H1 (cell line): ENCODE results near the gene DHRS13. TPM values are rescaled to one million over a fixed set of nuclear protein-coding genes. Genes with fewer than 3 reads are reported as not detected.

Source experiments
- ASH2L ChIP-seq: fragments of 200-600, 300-600 bp; sonication (generic); IDR thresholded peaks from one replicate; pipeline ENCODE4 v1.7.1; 2017; ENCODE audit warnings: low read length
- BACH1 ChIP-seq: IDR thresholded peaks from 2 replicates; pipeline ENCODE4 v1.6.1; 2012; ENCODE audit warnings: low read length, improper control_type of control experiment
- KDM4A ChIP-seq: IDR thresholded peaks from one replicate; pipeline ENCODE4 v1.7.1; 2012; ENCODE audit warnings: low read depth, mild to moderate bottlenecking, moderate library complexity, low read length, inconsistent platforms; ENCODE audit not compliant: severe bottlenecking
- RAD21 ChIP-seq, 2 experiments: IDR thresholded peaks in 1 of 2; conservative IDR thresholded peaks in 1 of 2; 2 replicates each; pipeline ENCODE4 v1.6.1; 2011; ENCODE audit warnings: low read depth in 2 of 2, low read length in 2 of 2, improper control_type of control experiment in 1 of 2, inconsistent platforms in 1 of 2, mild to moderate bottlenecking in 1 of 2, moderate library complexity in 1 of 2
- SIN3A ChIP-seq, 2 experiments: IDR thresholded peaks in 1 of 2; conservative IDR thresholded peaks in 1 of 2; 2 replicates each; pipeline ENCODE4 v1.6.1; 2011 to 2012; ENCODE audit warnings: low read length in 2 of 2, improper control_type of control experiment in 1 of 2, low read depth in 1 of 2, mild to moderate bottlenecking in 1 of 2
- SP2 ChIP-seq: IDR thresholded peaks from 2 replicates; pipeline ENCODE4 v1.6.1; 2012; ENCODE audit warnings: mild to moderate bottlenecking, low read length, inconsistent platforms
- SRF ChIP-seq: IDR thresholded peaks from 2 replicates; pipeline ENCODE4 v1.6.1; 2011; ENCODE audit warnings: mild to moderate bottlenecking, low read depth, low read length, moderate library complexity
- TAF1 ChIP-seq: IDR thresholded peaks from 2 replicates; pipeline ENCODE4 v1.6.1; 2011; ENCODE audit warnings: mild to moderate bottlenecking, low read depth, low read length
- TAF7 ChIP-seq: optimal IDR thresholded peaks from 2 replicates; pipeline ENCODE3; 2011; ENCODE audit warnings: low read depth, mild to moderate bottlenecking, inconsistent platforms, low read length, moderate library complexity, borderline replicate concordance
- polyA plus RNA-seq, 7 experiments: library from polyadenylated mRNA; depleted of rRNA in 3 of 7; stranded (reverse) in 5 of 7; unstranded in 2 of 7; fragments of >200 nt in 5 of 7; fragments of 200-250 nt in 2 of 7; gene quantifications; 1 replicate in 5 of 7; 2 replicates in 1 of 7; 4 replicates in 1 of 7; pipeline versions ENCODE4 v1.2.1 to v1.2.3, GENCODE V29; 2011 to 2013; ENCODE audit warnings: missing spikeins in 2 of 7, mixed read lengths in 2 of 7
- total RNA-seq: library from RNA; stranded (reverse); fragmentation: NEBNext Ultra II Directional; extraction: Animal tissue kit (Norgen Biotek cat#: 25700); gene quantifications from 2 replicates; pipeline ENCODE4 v1.2.1, GENCODE V29; 2021

The DHRS13 gene
- total and polyA plus RNA-seq, 2 of the 8 experiments (the other 6 are each of a cell fraction or from before 2014, with no cell fraction given): 23.7 to 30.0 TPM

DNA sequence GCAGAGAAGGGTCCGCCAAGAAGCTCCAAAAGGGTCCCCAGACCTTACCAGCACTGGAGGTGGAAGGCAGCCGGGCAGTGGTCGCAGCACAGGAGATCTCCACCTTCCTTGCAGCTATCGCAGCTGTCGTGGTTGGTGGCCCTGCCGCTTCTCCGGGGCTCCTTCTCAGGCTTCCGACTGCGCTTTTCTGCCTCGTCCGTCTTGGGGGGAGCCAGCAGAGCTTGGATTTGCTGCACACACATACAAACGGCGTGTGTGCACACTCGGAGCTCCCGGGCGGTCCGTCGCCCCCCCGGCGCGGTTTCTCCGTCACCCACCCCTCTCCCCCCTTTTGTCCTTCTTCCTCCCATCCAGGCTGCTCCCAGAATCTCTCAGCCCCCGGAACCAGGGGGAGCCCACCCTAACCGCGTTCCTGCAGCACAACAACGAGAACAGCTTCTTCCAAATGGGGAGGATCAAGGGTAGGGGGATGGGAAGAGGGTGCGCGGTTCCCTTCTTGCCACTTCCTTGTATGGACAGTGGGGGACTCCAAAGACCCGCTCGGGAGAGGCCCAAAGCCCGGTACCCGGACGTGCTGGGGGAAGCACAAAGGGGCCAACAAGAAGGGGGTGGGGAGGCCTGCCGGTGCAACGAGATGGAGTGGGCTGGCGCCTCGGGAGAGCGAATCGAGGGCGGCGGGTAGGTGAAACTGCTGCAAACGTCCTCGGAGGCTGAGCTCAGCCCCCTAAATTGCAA lies 47.3 kb upstream of the DHRS13 start (continued):
- TF ChIP-seq TAF1 (peak; percentile 12; the same call in 1 of the 2 replicates), TAF7 (no peak), SP2 (no peak), SRF (0 out of 2 replicates have a peak, but pooled peaks have one; percentile 19), KDM4A (peak; percentile 14), BACH1 (no peak), ASH2L (peak; percentile 19), RAD21 (IDR thresholded peaks at IDR 0.05 in 1 of 2, conservative IDR thresholded peaks at IDR 0.05 in 1 of 2; ENCODE audit: low read depth in 2 of 2, low read length in 2 of 2) (0 out of 4 replicates have a peak, but pooled peaks of 1 of the 2 experiments have one; percentile 8), SIN3A (conservative IDR thresholded peaks at IDR 0.05 in 1 of 2, IDR thresholded peaks at IDR 0.05 in 1 of 2; ENCODE audit: low read depth in 1 of 2, low read length in 2 of 2) (peak; percentile 46 to 72; a peak in 1 of 4 replicates)
